DMS 273 (cell line): Measurements from ENCODE around the gene CCDC85A.

Experiments
- DNase-seq: peaks from one replicate; lab custom pipeline; 2025; ENCODE audit not compliant: unreplicated experiment; lab: John Stamatoyannopoulos, UW

Gene CCDC85A

DNA sequence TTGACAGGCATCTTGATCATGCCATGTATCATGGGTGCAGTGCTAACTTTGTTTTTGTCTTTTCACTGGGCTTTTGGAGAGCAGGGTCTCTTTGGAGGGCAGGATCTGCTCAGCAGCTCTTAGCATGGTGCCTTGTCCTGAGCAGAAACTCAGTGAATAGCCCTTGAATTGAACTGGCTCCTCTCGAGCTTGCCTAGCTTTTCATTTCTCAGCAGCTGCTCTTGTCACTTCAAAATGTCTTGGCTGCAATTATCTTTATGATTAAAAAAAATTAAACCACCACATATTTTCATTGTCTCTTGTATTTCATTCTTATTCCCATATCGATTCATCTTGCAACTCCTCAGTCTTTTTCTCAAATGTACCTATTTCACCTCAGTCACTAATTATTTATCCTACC lies 50.5 kb downstream of the CCDC85A start:
- DNase-seq, result no peak

- DNase-seq, result no peak
Observed at GRCh38 chr2:56239030-56239429, 55.2 kb downstream of the CCDC85A start.

- DNase-seq, result no peak
Observed at GRCh38 chr2:56239437-56239836, 55.6 kb downstream of the CCDC85A start.

DNA sequence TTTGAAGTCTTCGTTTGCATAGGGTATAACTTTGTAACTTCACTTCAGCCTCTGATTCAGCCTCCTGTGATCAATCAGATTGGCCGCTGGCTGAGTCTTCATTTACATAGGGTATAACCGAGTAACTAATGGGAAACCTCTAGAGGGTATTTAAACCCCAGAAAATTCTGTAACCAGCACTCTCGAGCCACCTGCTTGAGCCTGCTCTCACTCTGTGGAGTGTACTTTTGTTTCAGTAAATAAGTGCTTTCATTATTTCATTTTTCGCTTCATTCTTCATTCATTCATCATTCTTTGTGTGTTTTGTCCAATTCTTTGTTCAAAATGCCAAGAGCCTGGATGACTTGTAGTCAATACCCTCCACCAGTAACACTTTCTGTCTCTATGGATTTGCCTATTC lies 56.4 kb downstream of the CCDC85A start:
- DNase-seq, result no peak

DNA sequence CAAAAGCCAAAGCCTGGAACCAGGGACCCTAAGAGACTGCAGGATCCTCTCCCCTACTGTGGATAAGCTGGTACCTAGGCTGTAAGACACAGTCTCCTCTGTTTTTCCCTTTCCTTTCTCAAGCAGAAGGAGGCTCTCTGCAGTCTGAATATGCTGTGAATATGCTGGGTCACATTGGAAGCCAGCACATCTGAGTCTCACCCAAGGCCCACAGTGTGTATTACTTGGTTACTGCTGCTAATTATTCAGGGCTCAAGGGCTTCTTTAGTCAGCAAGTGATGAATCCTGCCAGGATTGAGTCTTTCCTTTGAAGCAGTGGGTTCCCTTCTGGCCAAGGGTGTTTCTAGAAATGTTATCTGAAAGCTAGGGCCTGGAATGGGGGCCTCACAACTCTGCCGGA lies 60.7 kb downstream of the CCDC85A start:
- no peak for DNase-seq

DNA sequence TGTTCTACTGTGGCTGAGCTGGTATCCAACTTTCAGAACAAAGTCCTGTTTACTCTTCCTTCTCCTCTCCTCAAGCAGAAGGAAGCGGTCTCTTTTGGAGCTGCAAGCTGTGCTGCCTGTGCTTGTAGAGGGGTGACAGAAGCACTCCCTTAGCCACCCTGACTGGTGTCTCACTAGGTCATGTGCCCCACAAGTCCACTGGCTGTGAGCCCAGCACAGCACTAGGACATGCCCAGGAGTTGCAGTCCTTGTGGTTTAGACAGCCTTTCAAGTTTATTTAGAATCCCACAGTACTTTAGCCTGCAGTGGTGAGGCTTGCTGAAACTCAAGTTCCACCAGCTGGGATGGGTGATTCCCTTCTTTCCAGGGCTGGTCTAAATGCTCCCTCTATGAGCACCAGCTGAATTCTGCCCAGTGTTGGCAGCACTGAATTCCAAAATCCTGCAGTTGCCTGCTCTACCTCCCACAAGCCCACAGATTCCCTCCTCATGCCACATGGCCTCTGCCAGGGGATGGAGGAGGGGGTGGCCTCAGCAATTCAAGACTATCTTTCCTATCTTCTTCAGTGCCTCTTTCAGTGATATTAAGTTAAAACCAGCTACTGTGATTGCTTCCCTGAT lies 61.2 kb downstream of the CCDC85A start:
- DNase-seq, result no peak

DNA sequence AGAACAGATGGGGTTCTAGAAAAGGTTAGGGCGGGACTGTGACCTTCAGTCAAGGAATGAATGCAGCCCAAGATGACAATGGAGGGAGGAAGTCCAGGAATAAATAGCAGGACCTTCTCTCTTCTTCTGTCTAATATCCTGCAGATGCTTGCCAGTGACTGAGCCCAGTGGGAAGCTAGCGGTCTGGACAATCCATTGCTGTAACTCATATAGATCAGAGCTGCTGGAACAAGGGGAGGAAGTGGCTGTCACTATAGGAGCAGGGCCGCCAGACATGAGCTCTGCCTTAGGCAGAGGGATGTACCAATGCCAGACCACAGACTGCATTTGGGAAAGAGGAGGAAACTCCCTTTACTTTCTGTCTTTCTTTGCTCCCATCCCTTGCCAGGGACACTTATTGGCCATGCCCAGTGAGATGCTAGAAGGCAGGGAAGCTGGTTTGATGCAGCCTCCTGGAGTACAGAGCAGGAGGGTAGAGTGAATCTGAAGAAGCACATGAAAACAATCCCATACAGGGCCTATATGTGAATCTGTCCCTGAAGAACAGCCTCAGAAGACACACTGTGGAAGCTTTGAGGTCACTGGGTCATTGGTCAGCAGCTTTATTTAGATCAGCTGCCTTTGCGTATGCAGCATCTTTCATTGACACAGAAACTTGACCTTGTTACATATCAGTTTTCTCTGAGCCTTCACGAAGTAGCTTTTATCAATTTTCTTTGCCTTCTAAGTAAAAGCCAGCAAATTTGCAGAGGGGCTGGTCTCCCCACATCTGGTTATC lies 65.4 kb downstream of the CCDC85A start:
- no peak for DNase-seq

GRCh38 chr2:56250153-56250729 lies 66.5 kb downstream of the CCDC85A start:
- DNase-seq, result no peak

DNA sequence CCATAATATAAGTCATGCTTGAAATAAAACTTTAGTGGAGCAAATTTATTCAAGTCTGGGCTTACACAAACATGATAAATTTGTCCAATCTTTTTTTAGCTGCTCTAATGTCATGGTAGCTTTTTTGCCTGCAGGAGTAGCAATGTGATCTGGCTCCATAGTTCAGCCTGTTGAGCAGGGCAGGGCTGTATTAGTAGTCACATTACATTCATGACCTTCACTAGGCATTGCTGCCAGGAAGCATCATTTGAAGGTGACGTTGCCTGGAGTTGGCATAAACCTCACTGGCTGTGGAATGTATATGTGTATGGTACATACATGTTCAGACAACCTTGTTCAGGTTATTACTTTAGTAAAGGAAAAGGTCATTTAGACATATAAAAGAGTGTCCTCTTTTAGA lies 76.6 kb downstream of the CCDC85A start:
- DNase-seq, result no peak

DNA sequence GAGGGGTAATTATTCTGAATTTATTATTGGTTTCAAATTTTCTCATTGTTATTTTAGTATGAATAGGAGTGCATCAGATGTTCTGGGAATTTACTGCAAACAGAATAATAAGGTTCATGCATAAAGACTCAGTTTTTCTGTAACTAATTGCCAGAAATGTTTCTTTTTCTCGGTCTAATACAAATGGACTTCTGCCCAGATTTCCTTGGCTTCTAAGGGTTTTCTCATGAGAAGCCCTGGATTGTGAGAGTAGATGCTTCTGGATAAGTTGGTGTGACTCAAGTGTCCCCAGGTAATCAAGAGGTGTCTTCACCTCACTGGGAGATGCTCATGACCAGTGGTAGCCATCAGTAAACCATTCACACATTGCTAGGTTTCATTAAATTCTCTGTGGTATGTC lies 78.5 kb downstream of the CCDC85A start:
- DNase-seq, result no peak

DNA sequence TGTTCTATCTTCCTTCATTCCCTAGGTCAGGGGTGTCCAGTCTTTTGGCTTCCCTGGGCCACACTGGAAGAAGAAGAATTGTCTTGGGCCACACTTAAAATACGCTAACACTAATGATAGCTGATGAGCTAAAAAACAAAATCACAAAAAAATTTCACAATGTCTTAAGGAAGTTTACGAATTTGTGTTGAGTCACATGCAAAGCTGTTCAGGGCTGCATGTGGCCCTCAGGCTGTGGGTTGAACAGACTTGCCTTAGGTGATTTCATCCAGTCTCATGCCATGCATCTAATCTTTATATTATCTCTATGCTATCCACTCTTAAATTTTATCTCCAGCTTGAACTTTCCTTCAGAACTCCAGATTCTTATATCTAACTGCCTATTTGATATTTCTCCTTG lies 80.1 kb downstream of the CCDC85A start:
- DNase-seq, result no peak

GRCh38 chr2:56266761-56267414 lies 83.1 kb downstream of the CCDC85A start:
- DNase-seq, result peak; percentile 13

- peak; percentile 18 for DNase-seq
Observed at GRCh38 chr2:56267415-56267788, 83.6 kb downstream of the CCDC85A start.

GRCh38 chr2:56268856-56269255 lies 85.1 kb downstream of the CCDC85A start:
- no peak for DNase-seq

DNA sequence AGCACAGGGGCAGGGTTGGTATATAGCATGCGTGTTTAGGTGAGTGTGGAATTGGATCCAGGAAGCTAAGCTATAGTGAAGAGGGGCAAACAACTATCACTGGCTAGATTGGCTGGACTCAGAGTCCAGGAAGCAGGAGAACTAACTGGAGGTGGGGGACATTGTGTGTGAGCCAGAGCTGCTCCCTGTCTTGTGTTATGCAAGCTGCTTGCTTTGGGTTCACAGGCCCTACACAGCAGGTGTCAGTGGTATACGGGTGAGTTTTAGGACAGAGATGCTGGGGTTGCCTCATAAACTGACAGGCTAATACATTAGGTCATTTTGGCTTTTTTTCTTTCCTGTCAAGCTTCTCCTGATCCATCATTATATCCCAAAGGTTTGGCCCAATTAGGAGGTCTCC lies 87.5 kb downstream of the CCDC85A start:
- no peak for DNase-seq

- DNase-seq, result no peak
Observed at GRCh38 chr2:56285224-56285623, 101.4 kb downstream of the CCDC85A start.

DNA sequence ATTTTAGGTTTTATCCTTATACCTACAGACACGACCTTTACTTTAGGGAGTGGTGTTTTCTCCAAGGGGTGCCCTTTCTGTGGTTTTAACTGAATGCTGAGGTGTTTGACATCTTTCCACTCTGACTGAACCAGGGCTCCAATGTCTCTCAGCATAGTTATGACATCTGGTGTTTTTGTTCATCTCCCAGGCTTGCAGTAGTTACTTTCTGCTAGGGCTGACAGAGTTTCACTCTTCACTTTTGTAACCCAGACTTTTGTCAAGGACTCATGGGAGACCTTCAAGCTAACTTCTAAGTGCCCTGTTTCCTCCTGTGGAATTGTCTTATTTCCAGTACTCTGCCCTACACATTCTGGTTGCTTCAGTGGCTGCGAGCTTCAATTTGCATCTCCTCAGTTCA lies 103.1 kb downstream of the CCDC85A start:
- peak; percentile 33 for DNase-seq

- peak; percentile 18 for DNase-seq
Observed at GRCh38 chr2:56287508-56287907, 103.7 kb downstream of the CCDC85A start.

GRCh38 chr2:56287974-56288373 lies 104.2 kb downstream of the CCDC85A start:
- DNase-seq, result no peak

DNA sequence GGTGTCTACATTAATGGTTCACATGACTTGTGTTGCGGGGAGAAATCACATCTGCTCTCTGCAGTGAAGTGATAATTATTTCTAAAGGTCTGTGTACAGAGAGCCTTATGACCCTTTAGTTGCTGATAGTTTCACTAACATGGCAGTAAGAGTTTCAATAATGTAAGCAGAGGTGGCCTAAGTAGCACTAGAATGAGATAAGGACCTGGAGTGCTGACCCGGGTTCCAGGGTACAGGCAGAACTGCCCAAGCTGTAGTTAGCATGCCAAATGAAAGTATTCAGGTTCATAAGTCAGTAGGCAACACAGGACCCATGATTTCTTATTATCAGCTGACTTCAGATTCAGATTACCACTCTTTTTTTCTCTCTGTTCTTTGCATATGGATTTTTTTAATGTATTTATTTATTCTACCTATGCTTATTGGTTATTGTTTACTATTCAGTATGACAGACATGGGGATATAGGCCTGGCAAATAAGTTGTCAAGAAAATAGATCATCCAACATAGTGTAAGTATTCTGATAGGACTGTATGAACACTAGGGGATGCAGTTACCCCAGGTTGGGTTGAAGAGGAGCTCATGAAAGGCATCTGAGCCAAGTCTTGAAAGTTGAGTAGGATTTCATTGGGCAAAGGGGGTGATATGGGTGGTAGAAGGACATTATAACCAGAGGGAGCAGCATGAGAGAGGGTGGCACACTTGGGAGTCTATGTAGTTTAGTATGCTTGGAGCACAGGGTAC lies 105.2 kb downstream of the CCDC85A start:
- DNase-seq, result peak; percentile 35

GRCh38 chr2:56291711-56292110 lies 107.9 kb downstream of the CCDC85A start:
- DNase-seq, result peak; percentile 38
